ENCODE measurements around the gene LDLRAD3. TPM values are rescaled to one million over a fixed set of nuclear protein-coding genes. Genes with fewer than 3 reads are reported as not detected.

The LDLRAD3 gene
- polyA plus RNA-seq, 1 experiment = 7.8 TPM

- Histone ChIP-seq H3K27ac (ENCODE audit: low read depth, low read length) (no peak overlapping the region), H3K27me3 (ENCODE audit: control insufficient read depth, insufficient read depth, low read length) (no peaks in the 10 kb centered on the region), H3K4me3 (ENCODE audit: low read depth, low read length) (no peak overlapping the region), H3K9me3 (ENCODE audit: control insufficient read depth, insufficient read depth, low read length) (peaks cover 9% of the 10 kb centered on the region)
- TF ChIP-seq, protein P1, sequence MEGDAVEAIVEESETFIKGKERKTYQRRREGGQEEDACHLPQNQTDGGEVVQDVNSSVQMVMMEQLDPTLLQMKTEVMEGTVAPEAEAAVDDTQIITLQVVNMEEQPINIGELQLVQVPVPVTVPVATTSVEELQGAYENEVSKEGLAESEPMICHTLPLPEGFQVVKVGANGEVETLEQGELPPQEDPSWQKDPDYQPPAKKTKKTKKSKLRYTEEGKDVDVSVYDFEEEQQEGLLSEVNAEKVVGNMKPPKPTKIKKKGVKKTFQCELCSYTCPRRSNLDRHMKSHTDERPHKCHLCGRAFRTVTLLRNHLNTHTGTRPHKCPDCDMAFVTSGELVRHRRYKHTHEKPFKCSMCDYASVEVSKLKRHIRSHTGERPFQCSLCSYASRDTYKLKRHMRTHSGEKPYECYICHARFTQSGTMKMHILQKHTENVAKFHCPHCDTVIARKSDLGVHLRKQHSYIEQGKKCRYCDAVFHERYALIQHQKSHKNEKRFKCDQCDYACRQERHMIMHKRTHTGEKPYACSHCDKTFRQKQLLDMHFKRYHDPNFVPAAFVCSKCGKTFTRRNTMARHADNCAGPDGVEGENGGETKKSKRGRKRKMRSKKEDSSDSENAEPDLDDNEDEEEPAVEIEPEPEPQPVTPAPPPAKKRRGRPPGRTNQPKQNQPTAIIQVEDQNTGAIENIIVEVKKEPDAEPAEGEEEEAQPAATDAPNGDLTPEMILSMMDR (IDR thresholded peaks at IDR 0.05; ENCODE audit: low read depth, low read length) = no peak
- POLR2A ChIA-PET = no interaction called here
- CTCF ChIA-PET = interaction anchor here (0.6 to 1.1 kb wide), 2 partner anchors 14 to 76 kb away, joined by 3 read pairs; no protein-coding TSS in a partner anchor
- DNase-seq (ENCODE audit: low read depth, low spot score) = no peak
These were observed 174.2 kb downstream of the LDLRAD3 start for GRCh38 chr11:36118084-36118483.

- TF ChIP-seq, protein P1 (IDR thresholded peaks at IDR 0.05; ENCODE audit: low read depth, low read length) = no peak
- Histone ChIP-seq H3K9me3 (ENCODE audit: control insufficient read depth, insufficient read depth, low read length) (no peaks in the 10 kb centered on the region), H3K27ac (ENCODE audit: low read depth, low read length) (no peak overlapping the region), H3K27me3 (ENCODE audit: control insufficient read depth, insufficient read depth, low read length) (no peaks in the 10 kb centered on the region), H3K4me3 (ENCODE audit: low read depth, low read length) (no peak overlapping the region)
- ChIA-PET CTCF (interaction anchor here (1.0 to 1.7 kb wide), 2 partner anchors 12 to 146 kb away, joined by 3 to 4 read pairs; no protein-coding TSS in a partner anchor), POLR2A (no interaction called here)
- no peak for DNase-seq (ENCODE audit: low read depth, low spot score)
These were observed 175.4 kb downstream of the LDLRAD3 start for GRCh38 chr11:36119300-36119699.

DNA sequence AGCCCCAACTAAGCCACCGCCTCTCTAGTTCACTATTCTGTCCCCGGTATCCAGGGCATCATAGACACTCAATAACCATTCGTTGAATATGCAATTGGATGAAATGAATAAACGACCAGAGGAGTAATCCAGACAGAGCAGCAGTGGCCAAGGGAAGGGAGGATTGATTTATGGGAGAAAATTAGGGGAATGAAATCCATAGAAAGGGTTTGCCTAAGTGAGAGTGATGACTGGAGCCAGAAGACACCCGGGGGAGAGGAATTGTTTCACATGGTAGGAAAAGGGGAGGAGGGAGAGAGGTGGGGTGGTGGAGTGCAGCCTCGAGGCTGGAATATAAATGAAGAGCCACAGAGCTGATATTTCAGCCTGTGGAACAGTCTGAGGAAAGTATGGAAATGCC is 177.2 kb downstream of the LDLRAD3 start:
- ChIA-PET POLR2A (no interaction called here), CTCF (interaction anchor here (3.5 kb wide), 1 partner anchor 10 kb away, joined by 16 read pairs; no protein-coding TSS in a partner anchor)
- no peak for DNase-seq (ENCODE audit: low read depth, low spot score)
- Histone ChIP-seq H3K4me3 (ENCODE audit: low read depth, low read length) (no peak overlapping the region), H3K9me3 (ENCODE audit: control insufficient read depth, insufficient read depth, low read length) (no peaks in the 10 kb centered on the region), H3K27ac (ENCODE audit: low read depth, low read length) (no peak overlapping the region), H3K27me3 (ENCODE audit: control insufficient read depth, insufficient read depth, low read length) (no peaks in the 10 kb centered on the region)
- TF ChIP-seq, protein P1 (IDR thresholded peaks at IDR 0.05; ENCODE audit: low read depth, low read length) = no peak

DNA sequence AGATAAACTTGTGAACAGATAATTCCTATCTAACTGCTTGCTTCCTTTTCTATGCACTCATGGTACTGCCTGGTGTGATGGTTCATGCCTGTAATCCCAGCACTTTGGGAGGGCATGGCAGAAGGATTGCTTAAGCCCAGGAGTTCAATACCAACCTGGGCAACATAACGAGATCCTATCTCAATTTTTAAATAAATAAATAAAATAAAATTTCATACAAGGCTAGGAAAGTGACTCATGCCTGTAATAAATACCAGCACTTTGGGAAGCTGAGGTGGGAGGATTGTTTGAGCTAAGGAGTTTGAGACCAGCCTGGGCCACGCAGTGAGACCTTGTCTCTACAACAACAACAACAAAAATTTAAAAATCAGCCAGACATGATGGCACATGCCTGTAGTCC is 178.8 kb downstream of the LDLRAD3 start:
- ChIA-PET POLR2A (interaction anchor here (0.6 kb wide), 1 partner anchor 319 kb away, joined by 4 read pairs; no protein-coding TSS in a partner anchor), CTCF (interaction anchor here (1.2 to 3.5 kb wide), 5 partner anchors 9 to 301 kb away, joined by 3 to 16 read pairs (median 4); no protein-coding TSS in a partner anchor)
- Histone ChIP-seq H3K9me3 (ENCODE audit: control insufficient read depth, insufficient read depth, low read length) (no peaks in the 10 kb centered on the region), H3K4me3 (ENCODE audit: low read depth, low read length) (no peak overlapping the region), H3K27ac (ENCODE audit: low read depth, low read length) (no peak overlapping the region), H3K27me3 (ENCODE audit: control insufficient read depth, insufficient read depth, low read length) (no peaks in the 10 kb centered on the region)
- TF ChIP-seq, protein P1 (IDR thresholded peaks at IDR 0.05; ENCODE audit: low read depth, low read length) = no peak
- DNase-seq (ENCODE audit: low read depth, low spot score) = no peak

- TF ChIP-seq, protein P1 (IDR thresholded peaks at IDR 0.05; ENCODE audit: low read depth, low read length) = no peak
- Histone ChIP-seq H3K27me3 (ENCODE audit: control insufficient read depth, insufficient read depth, low read length) (no peaks in the 10 kb centered on the region), H3K27ac (ENCODE audit: low read depth, low read length) (no peak overlapping the region), H3K4me3 (ENCODE audit: low read depth, low read length) (no peak overlapping the region), H3K9me3 (ENCODE audit: control insufficient read depth, insufficient read depth, low read length) (no peaks in the 10 kb centered on the region)
- no peak for DNase-seq (ENCODE audit: low read depth, low spot score)
- CTCF ChIA-PET = interaction anchor here (0.8 to 3.5 kb wide), 6 partner anchors 8 to 301 kb away, joined by 3 to 16 read pairs (median 4); no protein-coding TSS in a partner anchor
- POLR2A ChIA-PET = no interaction called here
These were observed 179.7 kb downstream of the LDLRAD3 start for GRCh38 chr11:36123336-36124101.
